T-helper 22 cell (primary cell): ENCODE results near the gene SRRM1.

Experiments used
- DNase-seq: peaks from one replicate; pipeline ENCODE4 v3.0.0-alpha.2; 2020; ENCODE audit warnings: low read depth

SRRM1 gene, protein sequence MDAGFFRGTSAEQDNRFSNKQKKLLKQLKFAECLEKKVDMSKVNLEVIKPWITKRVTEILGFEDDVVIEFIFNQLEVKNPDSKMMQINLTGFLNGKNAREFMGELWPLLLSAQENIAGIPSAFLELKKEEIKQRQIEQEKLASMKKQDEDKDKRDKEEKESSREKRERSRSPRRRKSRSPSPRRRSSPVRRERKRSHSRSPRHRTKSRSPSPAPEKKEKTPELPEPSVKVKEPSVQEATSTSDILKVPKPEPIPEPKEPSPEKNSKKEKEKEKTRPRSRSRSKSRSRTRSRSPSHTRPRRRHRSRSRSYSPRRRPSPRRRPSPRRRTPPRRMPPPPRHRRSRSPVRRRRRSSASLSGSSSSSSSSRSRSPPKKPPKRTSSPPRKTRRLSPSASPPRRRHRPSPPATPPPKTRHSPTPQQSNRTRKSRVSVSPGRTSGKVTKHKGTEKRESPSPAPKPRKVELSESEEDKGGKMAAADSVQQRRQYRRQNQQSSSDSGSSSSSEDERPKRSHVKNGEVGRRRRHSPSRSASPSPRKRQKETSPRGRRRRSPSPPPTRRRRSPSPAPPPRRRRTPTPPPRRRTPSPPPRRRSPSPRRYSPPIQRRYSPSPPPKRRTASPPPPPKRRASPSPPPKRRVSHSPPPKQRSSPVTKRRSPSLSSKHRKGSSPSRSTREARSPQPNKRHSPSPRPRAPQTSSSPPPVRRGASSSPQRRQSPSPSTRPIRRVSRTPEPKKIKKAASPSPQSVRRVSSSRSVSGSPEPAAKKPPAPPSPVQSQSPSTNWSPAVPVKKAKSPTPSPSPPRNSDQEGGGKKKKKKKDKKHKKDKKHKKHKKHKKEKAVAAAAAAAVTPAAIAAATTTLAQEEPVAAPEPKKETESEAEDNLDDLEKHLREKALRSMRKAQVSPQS

DNA sequence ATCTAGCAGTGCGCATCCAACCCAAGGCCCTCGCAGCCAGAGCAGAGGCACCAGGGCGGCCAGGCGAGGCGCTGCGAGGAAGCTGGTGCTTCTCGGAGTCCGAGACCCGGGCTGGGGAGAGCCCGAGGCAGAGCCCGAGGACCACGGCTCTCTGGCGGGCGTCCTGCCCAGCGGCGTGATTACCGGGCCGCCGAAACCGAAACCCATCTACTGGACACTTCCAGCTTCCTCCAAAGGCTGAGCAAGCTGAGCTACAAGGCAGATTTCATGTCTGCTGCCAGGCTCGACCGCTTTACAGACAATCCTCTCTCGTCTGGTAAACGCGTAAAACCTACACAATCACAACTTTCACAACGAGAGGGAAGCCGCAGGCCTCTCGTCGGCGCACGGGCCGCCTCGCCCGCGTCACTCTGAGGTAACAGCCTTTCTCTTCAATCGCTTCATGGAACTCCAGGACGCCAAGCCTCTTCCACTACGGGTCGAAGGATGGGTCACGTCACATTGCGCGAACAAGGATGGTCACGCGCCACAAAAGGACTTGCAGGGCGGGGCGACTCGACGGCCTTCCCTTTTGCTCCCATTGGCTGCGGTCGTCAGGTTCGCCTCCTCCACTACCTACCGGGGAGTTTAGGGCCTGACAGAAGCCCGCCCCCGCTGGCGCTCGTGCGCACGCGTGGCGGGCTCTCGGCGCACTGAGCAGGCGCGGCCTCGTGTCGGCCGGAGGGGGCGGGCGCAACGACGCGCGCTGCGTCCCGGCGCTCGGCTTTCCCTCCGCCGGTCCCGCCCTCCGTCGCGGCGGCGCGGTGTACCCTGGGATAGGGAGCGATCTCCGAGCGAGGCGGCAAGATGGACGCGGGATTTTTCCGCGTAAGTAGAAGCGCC lies at the start of gene SRRM1:
Gene SRRM1 (plus strand): TSS at position 822 of the 882 bp plus-strand sequence. CDS start 25 bp downstream, at position 847.
- peak; percentile 100 for DNase-seq

DNA sequence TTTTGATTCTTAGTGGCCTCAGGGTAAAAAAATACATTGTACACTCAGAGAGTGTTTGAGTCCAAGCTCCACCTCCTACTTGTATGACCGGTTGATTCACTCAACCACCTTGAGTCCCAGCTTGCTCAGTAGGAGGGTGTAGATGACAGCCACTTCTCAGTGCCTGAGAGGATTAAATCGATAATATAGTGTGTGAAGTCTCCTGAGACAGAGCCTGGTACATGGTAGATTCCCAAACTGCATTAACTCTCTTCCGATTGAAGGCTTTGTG lies 48.8 kb upstream of the SRRM1 start:
- no peak for DNase-seq

DNA sequence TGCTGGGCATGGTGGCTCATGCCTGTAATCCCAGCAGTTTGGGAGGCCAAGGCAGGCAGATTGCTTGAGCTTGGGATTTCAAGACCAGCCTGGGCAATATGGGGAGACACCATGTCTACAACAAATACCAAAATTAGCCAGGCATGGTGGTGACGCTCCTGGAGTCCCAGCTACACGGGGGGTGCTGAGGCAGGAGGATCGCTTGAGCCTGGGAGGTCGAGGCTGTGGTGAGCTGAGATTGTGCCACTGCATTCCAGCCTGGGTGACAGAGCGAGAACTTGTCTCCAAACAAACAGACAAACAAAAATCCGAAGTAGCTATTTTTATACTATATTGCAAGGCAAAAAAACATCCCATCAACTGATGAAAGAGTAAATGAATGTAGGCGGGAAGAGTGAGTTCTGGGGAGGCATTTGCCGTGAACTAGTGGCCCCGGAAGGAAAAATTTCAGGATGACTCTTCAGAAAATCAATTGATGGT lies 46.7 kb upstream of the SRRM1 start:
- DNase-seq: no peak

DNA sequence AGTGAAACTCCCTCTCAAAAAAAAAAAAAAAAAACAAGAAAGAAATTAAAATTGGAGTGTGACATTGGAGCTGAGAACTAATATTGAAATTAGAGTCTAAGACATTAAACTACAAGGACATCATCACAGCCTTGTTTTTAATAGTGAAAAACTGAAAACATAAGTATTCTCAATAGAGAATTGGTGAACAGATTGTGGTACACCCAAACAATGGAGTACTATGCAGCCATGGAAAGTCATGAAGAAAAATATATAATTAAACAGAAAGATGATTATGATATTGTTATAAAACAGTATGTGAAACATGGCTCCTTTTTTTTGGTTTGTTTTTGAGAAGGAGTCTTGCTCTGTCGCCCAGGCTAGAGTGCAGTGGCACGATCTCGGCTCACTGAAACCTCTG lies 43.8 kb upstream of the SRRM1 start:
- DNase-seq: no peak

DNA sequence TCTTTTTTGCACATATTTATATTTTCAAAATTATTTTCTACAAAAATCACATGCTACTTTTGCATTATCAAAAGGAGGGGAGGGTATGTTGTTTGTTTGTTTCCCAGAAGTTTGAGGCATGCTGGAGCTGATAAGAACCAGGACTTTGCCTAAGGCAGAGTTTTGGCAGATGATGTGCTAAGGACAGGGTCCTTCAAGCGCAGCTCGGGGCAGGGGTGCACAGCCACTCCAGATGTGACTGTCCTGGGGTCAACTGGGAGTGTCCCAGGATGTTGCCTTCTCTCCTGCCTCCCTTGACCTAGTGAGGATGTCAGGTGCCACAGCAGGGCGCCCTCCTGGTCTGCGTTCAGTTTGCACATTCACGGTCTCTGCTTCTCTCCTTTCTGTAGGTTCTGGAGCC lies 42.6 kb upstream of the SRRM1 start:
- DNase-seq: no peak

DNA sequence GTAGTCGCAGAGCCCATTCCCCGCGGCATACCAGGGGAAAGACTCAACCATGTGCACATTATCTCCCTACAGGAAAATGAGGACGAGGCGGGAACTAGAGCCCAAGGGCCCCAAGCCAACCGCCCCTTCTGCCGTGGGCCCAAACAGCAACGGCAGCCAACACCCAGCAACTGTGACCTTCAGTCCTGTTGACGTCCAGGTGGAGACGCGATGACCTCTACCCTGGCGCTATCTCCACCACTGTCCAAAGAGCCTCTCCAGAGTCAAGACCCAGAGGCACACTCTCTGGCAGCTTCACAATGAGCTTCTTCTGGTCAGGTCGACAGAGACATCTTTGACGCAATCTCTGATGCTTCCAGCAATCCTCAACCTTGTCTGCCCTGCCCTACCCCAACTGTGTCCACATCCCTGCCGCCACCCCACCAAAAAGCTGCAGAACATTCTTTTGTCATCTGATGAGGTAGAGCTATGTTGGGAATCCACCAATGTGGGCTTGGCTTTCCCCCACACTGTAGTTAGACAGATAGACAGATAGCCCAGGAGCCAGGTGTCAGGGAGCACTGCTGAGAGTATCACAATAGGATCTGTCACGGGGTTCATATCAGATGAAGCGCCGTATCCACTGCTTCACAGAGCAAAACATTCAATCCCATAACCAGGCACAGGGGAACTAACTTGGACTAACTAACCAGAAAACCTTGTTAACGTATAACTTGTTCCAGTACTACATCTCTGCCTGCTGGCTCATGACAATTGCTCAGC lies 37.4 kb upstream of the SRRM1 start:
- no peak for DNase-seq

DNA sequence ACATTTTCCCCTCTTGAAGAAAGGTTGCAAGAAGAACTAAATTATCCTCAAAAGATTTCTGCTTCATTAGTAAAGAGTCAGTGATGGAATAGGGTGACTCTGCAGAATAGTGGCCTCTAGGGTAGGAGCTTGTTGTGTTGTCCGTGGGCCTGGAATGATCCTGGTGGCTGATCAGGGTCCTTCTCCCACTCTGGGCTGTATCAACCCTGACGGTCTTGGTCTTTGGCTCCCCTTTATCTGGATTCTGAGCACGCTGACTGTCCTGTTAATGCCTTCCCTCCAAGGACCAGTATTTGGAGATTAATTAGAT lies 36.9 kb upstream of the SRRM1 start:
- DNase-seq: no peak

DNA sequence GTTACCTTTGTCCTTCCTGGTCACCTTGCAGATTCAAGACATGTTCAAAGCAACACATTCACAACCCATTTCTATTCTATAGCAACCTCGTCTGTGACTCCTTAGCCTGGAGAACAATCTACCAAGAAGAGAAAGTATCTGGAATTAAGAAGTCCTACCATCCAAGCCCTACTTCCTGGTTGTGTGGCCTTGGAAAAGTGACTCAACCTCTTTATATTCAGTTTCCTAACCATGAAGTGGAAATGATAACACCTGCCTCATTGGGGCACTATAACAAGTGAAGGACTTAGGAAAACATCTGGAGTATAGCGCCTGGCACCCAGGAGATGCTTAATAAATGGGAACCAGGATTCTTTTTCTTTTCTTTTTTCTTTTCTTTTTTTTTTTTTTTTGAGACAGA lies 36.5 kb upstream of the SRRM1 start:
- DNase-seq: no peak

DNA sequence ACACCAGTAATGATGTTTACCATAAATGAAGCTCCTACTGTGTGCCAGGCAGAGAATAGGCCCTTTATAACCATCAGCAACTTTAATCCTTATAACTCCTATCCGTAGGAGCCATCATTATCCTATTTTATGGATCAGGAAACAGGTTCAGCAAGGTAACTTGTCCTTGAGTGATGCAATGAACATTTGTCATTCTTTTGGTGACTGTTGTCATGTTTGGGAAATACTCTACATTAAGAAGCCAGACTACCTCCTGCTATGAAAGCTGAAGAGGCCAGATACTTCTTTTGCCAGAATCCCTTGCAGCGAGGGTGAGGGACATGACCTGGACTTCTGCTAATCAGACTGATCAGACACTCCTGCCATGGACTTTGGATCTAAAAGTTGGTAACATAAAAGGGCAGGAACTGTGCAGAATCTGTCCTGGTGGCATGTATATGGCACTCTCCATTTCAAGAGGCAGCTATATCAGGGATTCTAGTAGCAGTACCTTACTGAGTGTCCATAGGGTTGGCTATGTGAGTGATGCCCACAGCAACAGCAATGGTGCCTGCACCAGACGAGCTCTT lies 33.1 kb upstream of the SRRM1 start:
- no peak for DNase-seq

DNA sequence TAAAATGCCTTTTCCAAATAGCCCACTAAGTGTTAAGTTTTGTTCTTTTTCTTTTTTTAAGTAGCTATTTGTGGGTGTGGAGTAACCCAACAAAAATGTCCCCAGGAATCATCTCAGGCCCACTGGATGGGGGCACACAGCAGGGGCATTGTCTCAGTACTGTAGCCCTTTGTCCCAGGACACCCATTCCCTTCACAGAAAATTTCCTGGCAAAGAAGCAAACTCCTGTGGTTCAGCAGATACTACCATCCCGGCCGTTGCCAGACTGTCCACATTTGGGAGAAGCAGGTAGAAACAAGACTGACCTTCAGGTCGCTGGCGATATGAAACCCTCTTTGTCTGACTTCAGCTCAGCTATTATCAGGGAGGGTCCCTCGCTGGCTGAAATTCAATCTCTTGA lies 23.7 kb upstream of the SRRM1 start:
- DNase-seq: no peak

DNA sequence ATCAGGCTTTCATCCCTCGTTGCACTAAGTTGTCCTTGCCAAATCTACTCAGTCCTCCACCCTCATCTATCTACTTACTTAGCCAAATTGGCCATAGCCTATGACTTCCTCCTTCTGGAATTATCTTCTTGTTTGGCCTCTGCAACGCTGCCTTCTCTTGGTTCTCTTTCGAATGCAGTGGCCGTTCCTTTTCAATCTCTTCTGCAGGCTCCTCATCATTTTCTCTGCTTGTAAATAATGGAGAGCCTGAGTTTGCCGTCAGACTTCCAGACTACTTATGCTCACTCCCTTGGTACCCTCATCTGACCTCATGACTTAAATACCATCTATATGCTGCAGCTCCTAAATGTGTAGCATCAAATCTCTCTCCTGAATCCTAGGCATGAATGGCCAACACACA lies 22.4 kb upstream of the SRRM1 start:
- no peak for DNase-seq

DNA sequence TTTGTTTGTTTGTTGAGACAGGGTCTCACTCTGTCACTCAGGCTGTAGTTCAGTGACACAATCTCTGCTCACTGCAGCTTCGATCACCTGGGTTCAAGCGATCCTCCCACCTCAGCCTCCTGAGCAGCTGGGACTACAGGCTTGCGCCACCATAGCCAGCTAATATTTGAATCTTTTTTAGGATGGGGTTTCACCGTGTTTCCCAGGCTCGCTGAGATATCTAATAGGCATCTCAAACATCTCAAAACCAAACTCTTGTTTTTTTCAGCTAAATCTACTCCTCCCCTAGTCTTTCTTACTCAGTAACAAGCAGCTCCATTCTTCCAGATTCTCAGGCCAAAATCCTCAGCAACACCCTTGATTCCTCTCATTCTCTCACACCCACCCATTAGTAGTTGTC lies 22.0 kb upstream of the SRRM1 start:
- DNase-seq: no peak

DNA sequence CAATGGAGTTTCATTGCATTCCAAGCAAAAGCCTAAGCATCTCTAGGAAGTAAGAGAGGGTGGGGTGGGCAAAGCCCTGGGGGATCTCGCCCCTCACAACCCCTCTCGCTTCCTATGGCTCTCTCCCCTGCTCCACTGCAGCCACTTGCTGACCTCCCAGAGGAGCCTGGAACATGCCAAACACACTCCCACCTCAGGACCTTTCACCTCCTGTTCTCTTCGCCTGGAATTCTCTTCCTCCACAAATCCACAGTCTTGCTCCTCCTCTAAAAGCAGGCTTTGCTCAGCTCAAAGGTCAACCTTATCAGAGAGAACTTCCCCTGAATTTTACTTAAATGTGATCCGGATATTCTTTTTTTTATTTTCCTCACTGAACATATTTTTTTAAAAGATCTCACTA lies 20.9 kb upstream of the SRRM1 start:
- no peak for DNase-seq

DNA sequence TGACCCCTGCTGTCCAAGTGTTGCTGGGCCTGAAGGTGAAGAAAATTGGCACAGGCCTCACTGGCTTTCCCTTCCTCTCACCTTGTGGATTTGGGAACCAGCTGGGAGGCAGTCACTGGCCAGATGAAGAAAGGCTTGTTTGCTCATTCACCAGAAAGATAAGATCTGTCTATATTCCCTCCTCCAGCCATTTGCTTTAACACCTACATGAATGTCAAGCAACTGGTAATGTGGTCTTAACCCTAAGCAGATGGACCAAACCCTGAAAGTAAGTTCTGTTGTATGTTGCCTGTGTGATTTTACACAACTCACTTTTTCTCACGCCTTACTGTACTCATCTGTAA lies 10.3 kb upstream of the SRRM1 start:
- no peak for DNase-seq

DNA sequence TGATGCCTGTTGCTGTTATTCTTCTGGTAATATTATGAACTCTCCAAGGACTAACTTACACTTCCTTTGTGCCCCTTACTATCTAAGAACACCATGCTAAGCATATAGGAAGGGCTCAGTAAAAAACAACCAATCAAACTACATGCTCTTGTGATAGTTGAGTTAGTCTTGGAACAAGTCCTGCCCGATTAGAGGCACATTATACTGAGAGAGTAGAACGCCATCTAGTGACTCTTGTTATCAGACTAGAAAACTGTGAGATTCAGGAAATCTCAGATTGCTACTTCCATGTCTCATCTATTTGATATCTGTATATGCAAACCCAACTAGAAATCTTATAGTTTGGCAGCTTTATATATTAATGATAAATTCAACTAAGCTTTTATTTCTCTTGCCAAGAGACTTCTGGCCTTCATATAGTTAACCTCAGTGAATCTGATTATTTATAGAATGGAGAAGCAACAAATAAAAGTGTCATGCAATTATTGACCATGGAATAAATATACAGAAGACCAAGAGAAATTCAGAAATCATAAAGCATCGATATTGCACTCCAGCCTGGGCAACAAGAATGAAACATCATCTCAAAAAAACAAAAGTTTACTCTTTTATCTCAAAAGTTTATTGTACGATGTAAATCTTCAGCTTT lies 7.8 kb upstream of the SRRM1 start:
- no peak for DNase-seq

DNA sequence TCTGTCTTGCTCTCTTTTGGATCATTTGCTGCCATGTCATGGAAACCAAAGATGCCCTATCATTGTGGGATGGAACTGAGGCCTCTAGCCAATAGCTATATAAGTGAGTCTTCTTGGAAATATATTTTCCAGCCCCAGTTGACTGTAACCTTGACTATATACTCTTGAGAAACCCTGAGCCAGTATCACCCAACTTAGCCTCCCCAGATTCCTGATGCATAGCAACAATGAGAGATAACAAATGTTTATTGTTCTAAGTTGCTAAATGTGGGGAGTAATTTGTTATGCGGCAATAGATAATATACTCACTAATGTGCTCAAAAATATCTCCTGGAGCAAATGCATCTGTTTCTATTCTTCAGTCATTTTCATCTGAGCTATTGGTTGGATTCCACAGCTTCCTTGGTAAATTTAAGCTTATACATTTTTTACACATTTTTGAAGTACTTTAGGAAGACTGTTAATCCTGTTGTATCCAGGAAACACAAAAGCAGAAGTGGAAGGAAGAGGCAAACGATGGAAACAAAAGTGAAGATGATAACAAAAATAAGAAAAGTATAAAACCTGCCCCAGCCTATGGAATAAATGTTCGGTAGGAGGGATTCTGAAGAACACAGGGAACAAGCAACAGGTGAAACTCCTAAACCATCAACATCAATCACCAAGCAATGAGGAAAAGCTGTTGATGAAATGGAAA lies 6.3 kb upstream of the SRRM1 start:
- DNase-seq: no peak

DNA sequence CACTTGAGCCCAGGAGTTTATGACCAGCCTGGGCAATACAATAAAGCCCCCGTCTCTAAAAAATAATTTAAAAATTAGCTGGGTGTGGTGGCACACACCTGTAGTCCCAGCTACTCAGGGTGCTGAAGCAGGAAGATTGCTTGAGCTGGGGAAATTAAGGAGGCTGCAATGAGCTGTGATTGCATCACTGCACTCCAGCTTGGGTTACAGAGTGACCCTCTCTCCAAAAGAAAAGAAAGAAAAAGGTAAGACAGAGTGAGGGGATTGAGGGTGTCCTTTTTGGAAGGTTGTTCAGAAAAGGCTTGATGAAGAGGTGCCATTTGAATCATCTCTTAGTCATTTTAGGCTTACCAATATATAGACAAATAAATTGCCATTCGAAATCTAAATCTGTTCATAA lies 4.0 kb upstream of the SRRM1 start:
- no peak for DNase-seq

DNA sequence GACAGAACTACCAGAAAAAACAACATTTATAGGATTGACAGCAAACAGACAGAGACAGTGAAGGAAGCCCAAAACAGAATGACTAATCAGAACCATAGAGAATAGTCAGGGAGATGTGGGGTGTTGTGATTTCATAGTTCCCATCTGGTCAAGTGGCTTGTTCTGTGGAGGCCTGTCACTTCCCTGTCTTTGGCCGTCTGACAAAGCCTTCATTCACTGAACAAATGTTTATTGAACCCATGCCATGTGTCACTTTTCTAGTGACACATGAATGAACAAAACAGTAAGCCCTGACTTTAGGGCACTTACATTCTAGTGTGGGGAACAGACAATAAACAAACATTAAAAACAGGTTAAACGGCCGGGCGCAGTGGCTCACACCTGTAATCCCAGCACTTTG lies 3.2 kb upstream of the SRRM1 start:
- no peak for DNase-seq

DNA sequence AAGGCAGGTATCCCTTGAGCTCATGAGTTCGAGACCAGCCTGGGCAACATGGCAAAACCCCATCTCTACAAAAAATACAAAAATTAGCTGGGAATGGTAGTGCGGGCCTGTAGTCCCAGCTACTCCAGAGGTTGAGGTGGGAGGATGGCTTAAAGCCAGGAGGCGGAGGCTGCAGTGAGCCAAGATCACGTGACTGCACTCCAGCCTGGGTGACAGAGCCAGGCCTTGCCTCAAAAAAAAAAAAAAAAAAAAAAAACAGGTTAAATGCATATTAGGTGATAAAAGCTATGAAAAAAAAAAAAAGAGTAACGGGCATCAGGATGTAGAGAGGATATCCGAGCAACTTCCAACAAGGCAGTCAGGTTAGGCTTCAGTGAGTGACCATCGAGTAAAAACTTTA lies 2.8 kb upstream of the SRRM1 start:
- DNase-seq: no peak

DNA sequence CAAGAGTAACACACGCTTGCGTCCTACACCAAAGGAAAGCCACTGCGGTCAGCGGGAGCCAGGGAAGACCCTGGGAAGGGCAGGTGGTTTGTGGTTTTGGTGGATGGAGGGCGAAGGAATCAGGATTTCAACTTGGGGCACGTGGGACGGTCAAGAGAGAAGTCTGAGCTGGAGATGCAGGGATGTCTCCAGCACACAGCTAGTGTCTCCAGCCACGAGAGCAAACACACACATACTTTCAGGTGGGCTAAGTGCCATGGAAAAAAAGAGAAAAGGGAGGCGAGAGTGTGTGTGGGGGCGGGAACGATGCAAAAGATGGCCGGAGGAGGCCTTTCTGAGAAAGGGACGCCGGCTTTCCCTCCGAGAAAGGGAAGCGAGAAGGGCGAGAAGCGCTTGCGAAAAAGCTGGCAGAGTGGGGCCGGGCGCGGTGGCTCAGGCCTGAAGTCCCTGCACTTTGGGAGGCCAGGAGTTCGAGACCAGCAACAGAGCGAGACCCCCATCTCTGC lies 1.4 kb upstream of the SRRM1 start:
- no peak for DNase-seq
